HepG2 (cell line): Measurements from ENCODE around the gene GDF15. TPM values are rescaled to one million over a fixed set of nuclear protein-coding genes. Genes with fewer than 3 reads are reported as not detected.

Source experiments
- AGO2 ChIP-seq: fragments of 200-400 bp; formaldehyde crosslinking; optimal IDR thresholded peaks from 2 replicates; pipeline ENCODE3; 2017; ENCODE audit warnings: mild to moderate bottlenecking, low read depth, low read length, moderate library complexity
- ATF7 ChIP-seq, 2 experiments: fragments of 450-650 bp in 1 of 2; sonication (generic) in 1 of 2; formaldehyde crosslinking in 1 of 2; IDR thresholded peaks; 2 replicates each; pipeline versions ENCODE4 v1.4.0 to v1.6.1; 2016 to 2020; ENCODE audit warnings: antibody characterized with exemption in 1 of 2, mild to moderate bottlenecking in 1 of 2, missing genetic modification reagents in 1 of 2
- BRCA1 ChIP-seq: sonication (generic); formaldehyde crosslinking; IDR thresholded peaks from 2 replicates; pipeline ENCODE4 v1.4.0; 2020; ENCODE audit warnings: missing genetic modification reagents
- CHD2 ChIP-seq: IDR thresholded peaks from 2 replicates; pipeline ENCODE4 v1.6.1; 2011; ENCODE audit warnings: low read depth, low read length, improper control_type of control experiment
- GTF3A ChIP-seq: sonication (generic); formaldehyde crosslinking; conservative IDR thresholded peaks from 2 replicates; pipeline ENCODE4 v1.4.0; 2020; ENCODE audit warnings: mild to moderate bottlenecking, missing genetic modification reagents
- HNRNPH1 ChIP-seq: fragments of 200-400 bp; formaldehyde crosslinking; optimal IDR thresholded peaks from 2 replicates; pipeline ENCODE3; 2017; ENCODE audit warnings: mild to moderate bottlenecking, low read depth, low read length
- IKZF1 ChIP-seq: fragments of 450-650 bp; IDR thresholded peaks from 2 replicates; pipeline ENCODE4 v1.7.1; 2016
- IRX3 ChIP-seq: sonication (generic); formaldehyde crosslinking; IDR thresholded peaks from 2 replicates; pipeline ENCODE4 v1.8.1; 2023; ENCODE audit warnings: mild to moderate bottlenecking, low read depth, missing genetic modification reagents, borderline replicate concordance
- KDM6A ChIP-seq: IDR thresholded peaks from 2 replicates; pipeline ENCODE4 v1.6.1; 2016; ENCODE audit warnings: low read depth
- KLF9 ChIP-seq: IDR thresholded peaks from 2 replicates; pipeline ENCODE4 v1.6.1; 2016; ENCODE audit warnings: low read depth
- NFIC ChIP-seq: IDR thresholded peaks from 2 replicates; pipeline ENCODE4 v1.6.1; 2012; ENCODE audit warnings: mild to moderate bottlenecking, low read length, inconsistent platforms
- SKI ChIP-seq: fragments of 450-650 bp; IDR thresholded peaks from one replicate; pipeline ENCODE4 v1.6.1; 2018; ENCODE audit warnings: mild to moderate bottlenecking; ENCODE audit not compliant: partially characterized antibody
- SMARCC2 ChIP-seq: fragments of 450-650 bp; IDR thresholded peaks from 2 replicates; pipeline ENCODE4 v1.6.1; 2017; ENCODE audit warnings: antibody characterized with exemption, mild to moderate bottlenecking
- SOX13 ChIP-seq, 3 experiments: fragments of 450-650 bp in 1 of 3; sonication (generic) in 1 of 3; formaldehyde crosslinking in 1 of 3; IDR thresholded peaks in 2 of 3; conservative IDR thresholded peaks in 1 of 3; 2 replicates each; pipeline versions ENCODE4 v1.5.0 to v1.6.1; 2016 to 2020; ENCODE audit warnings: antibody characterized with exemption in 1 of 3, mild to moderate bottlenecking in 1 of 3, missing compliant biosample characterization in 1 of 3, missing genetic modification reagents in 1 of 3, moderate library complexity in 1 of 3
- SRSF9 ChIP-seq: fragments of 200-400 bp; formaldehyde crosslinking; IDR thresholded peaks from 2 replicates; pipeline ENCODE4 v1.6.1; 2018; ENCODE audit warnings: borderline replicate concordance, mild to moderate bottlenecking, low read depth, low read length; ENCODE audit not compliant: insufficient read depth, poor library complexity, severe bottlenecking
- STAG1 ChIP-seq: sonication (generic); formaldehyde crosslinking; IDR thresholded peaks from 2 replicates; pipeline ENCODE4 v1.4.0; 2020; ENCODE audit warnings: missing genetic modification reagents
- THAP11 ChIP-seq: IDR thresholded peaks from 2 replicates; pipeline ENCODE4 v1.6.1; 2016; ENCODE audit warnings: missing biosample characterization, missing genetic modification reagents
- ZIK1 ChIP-seq: sonication (generic); formaldehyde crosslinking; IDR thresholded peaks from 2 replicates; pipeline ENCODE4 v1.5.0; 2020; ENCODE audit warnings: mild to moderate bottlenecking, low read depth, missing genetic modification reagents, borderline replicate concordance
- ZNF30 ChIP-seq: sonication (generic); formaldehyde crosslinking; IDR thresholded peaks from 2 replicates; pipeline ENCODE4 v1.5.0; 2020; ENCODE audit warnings: mild to moderate bottlenecking, missing genetic modification reagents
- ZNF343 ChIP-seq: sonication (generic); formaldehyde crosslinking; IDR thresholded peaks from 2 replicates; pipeline ENCODE4 v1.4.0; 2020; ENCODE audit warnings: mild to moderate bottlenecking, missing genetic modification reagents
- ZNF354B ChIP-seq: sonication (generic); formaldehyde crosslinking; IDR thresholded peaks from 2 replicates; pipeline ENCODE4 v1.8.0; 2022; ENCODE audit warnings: mild to moderate bottlenecking, missing genetic modification reagents
- ZNF720 ChIP-seq: sonication (generic); formaldehyde crosslinking; IDR thresholded peaks from 2 replicates; pipeline ENCODE4 v1.4.0; 2020; ENCODE audit warnings: missing genetic modification reagents
- ZNF773 ChIP-seq: sonication (generic); formaldehyde crosslinking; IDR thresholded peaks from 2 replicates; pipeline ENCODE4 v1.4.0; 2020; ENCODE audit warnings: missing genetic modification reagents, borderline replicate concordance
- polyA plus RNA-seq, 8 experiments: library from polyadenylated mRNA; depleted of rRNA in 3 of 8; stranded (reverse) in 7 of 8; unstranded in 1 of 8; fragments of >200 nt; fragmentation: Illumina TruSeq in 4 of 8; extraction: Trizol in 4 of 8; gene quantifications; 2 replicates each; pipeline versions ENCODE4 v1.2.1 to v1.2.3, GENCODE V29; 2011 to 2016; ENCODE audit warnings: low read depth in 4 of 8, missing spikeins in 1 of 8, mixed read lengths in 1 of 8; ENCODE audit not compliant: insufficient read depth in 1 of 8
- total RNA-seq, 5 experiments: library from RNA; depleted of rRNA; stranded (reverse); fragments of >200 nt; fragmentation: Illumina TruSeq; extraction: Trizol; gene quantifications; 2 replicates each; pipeline ENCODE4 v1.2.3, GENCODE V29; 2016; ENCODE audit warnings: low read depth in 1 of 5
- TF ChIP-seq, protein P1 (sequence below): sonication (generic); formaldehyde crosslinking; IDR thresholded peaks from 2 replicates; pipeline ENCODE4 v1.4.0; 2020; ENCODE audit warnings: missing genetic modification reagents, mild to moderate bottlenecking, borderline replicate concordance
- TF ChIP-seq, protein P2 (sequence below): sonication (generic); formaldehyde crosslinking; IDR thresholded peaks from 2 replicates; pipeline ENCODE4 v1.8.1; 2023; ENCODE audit warnings: missing genetic modification reagents, mild to moderate bottlenecking, borderline replicate concordance
- TF ChIP-seq, protein P3 (sequence below): sonication (generic); formaldehyde crosslinking; IDR thresholded peaks from 2 replicates; pipeline ENCODE4 v1.4.0; 2020; ENCODE audit warnings: missing genetic modification reagents
- TF ChIP-seq, protein P4 (sequence below): sonication (generic); formaldehyde crosslinking; IDR thresholded peaks from 2 replicates; pipeline ENCODE4 v1.4.0; 2020; ENCODE audit warnings: mild to moderate bottlenecking, missing genetic modification reagents

The GDF15 gene
- total and polyA plus RNA-seq, 2 of the 13 experiments (the other 11 are each of a cell fraction or from before 2014, with no cell fraction given): 146 to 422 TPM

DNA sequence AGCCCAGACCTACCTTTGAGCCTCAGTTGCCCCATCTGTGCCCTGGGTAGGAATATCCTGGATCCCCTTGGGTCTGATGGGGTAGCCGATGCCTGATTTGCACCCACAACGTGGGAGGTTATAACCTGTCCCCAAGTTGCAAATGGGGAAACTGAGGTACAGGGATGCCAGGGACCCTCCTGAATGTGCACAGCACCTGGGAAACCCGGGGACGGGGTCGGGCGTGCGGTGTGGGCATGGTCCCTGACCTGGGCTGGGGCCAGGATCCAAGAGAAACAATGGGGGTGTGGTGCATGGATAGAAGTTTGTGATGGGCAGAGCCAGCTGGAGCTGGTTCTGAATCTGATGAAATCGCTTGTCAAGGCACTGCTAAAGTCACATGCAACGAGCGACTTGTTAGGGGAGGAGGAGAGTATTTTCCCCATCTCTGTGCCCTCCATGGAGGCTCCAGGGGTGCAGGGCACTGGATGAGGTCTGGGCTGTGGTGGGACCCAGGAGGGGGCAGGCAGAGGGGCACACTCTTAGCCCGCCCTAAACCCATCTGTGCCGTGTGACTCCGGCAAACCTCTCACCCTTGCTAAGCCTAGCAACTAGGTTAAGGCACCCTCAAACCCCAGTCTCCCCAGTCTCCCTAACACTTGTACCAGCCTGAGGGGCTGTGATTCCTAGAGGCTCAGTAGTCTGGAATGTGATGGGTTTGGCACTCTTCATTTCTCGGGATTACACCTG is 749 bp downstream of the GDF15 start (continued):
- TF ChIP-seq, protein P1, sequence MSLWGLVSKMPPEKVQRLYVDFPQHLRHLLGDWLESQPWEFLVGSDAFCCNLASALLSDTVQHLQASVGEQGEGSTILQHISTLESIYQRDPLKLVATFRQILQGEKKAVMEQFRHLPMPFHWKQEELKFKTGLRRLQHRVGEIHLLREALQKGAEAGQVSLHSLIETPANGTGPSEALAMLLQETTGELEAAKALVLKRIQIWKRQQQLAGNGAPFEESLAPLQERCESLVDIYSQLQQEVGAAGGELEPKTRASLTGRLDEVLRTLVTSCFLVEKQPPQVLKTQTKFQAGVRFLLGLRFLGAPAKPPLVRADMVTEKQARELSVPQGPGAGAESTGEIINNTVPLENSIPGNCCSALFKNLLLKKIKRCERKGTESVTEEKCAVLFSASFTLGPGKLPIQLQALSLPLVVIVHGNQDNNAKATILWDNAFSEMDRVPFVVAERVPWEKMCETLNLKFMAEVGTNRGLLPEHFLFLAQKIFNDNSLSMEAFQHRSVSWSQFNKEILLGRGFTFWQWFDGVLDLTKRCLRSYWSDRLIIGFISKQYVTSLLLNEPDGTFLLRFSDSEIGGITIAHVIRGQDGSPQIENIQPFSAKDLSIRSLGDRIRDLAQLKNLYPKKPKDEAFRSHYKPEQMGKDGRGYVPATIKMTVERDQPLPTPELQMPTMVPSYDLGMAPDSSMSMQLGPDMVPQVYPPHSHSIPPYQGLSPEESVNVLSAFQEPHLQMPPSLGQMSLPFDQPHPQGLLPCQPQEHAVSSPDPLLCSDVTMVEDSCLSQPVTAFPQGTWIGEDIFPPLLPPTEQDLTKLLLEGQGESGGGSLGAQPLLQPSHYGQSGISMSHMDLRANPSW (CRISPR knock-in tag): no peak
- TF ChIP-seq ZNF30: no peak
- no peak for TF ChIP-seq ATF7 (IDR thresholded peaks at IDR 0.05)
- TF ChIP-seq ATF7 (CRISPR knock-in tag; IDR thresholded peaks at IDR 0.05): 0 out of 2 replicates have a peak, but pooled peaks have one; percentile 16
- TF ChIP-seq SRSF9: no peak
- no peak for TF ChIP-seq SMARCC2
- TF ChIP-seq SKI: no peak
- TF ChIP-seq ZNF343: no peak
- TF ChIP-seq, protein P2, sequence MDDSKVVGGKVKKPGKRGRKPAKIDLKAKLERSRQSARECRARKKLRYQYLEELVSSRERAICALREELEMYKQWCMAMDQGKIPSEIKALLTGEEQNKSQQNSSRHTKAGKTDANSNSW: no peak
- TF ChIP-seq ZNF773: peak; percentile 11; the same call in 1 of the 2 replicates
- TF ChIP-seq KLF9 (CRISPR knock-in tag): no peak
- TF ChIP-seq ZIK1 (CRISPR knock-in tag): no peak
- TF ChIP-seq, protein P3, sequence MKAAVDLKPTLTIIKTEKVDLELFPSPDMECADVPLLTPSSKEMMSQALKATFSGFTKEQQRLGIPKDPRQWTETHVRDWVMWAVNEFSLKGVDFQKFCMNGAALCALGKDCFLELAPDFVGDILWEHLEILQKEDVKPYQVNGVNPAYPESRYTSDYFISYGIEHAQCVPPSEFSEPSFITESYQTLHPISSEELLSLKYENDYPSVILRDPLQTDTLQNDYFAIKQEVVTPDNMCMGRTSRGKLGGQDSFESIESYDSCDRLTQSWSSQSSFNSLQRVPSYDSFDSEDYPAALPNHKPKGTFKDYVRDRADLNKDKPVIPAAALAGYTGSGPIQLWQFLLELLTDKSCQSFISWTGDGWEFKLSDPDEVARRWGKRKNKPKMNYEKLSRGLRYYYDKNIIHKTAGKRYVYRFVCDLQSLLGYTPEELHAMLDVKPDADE (CRISPR knock-in tag): no peak
- TF ChIP-seq, protein P4, sequence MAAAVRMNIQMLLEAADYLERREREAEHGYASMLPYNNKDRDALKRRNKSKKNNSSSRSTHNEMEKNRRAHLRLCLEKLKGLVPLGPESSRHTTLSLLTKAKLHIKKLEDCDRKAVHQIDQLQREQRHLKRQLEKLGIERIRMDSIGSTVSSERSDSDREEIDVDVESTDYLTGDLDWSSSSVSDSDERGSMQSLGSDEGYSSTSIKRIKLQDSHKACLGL (CRISPR knock-in tag): no peak
- TF ChIP-seq STAG1 (CRISPR knock-in tag): no peak
- no peak for TF ChIP-seq GTF3A (CRISPR knock-in tag)
- 0 out of 2 replicates have a peak, but pooled peaks have one; percentile 50 for TF ChIP-seq ZNF354B
- no peak for TF ChIP-seq KDM6A (CRISPR knock-in tag)
- TF ChIP-seq ZNF720 (CRISPR knock-in tag): no peak
- no peak for TF ChIP-seq IKZF1
- TF ChIP-seq HNRNPH1: peak; percentile 19
- 0 out of 2 replicates have a peak, but pooled peaks have one; percentile 4 for TF ChIP-seq THAP11 (CRISPR knock-in tag)
- TF ChIP-seq AGO2: peak; percentile 87
- TF ChIP-seq SOX13 (IDR thresholded peaks at IDR 0.05): no peak
- TF ChIP-seq SOX13 (CRISPR knock-in tag; conservative IDR thresholded peaks at IDR 0.05 in 1 of 2, IDR thresholded peaks at IDR 0.05 in 1 of 2): no peak
- no peak for TF ChIP-seq CHD2
- TF ChIP-seq NFIC: no peak
- TF ChIP-seq IRX3 (CRISPR knock-in tag): peak; percentile 15; the same call in 1 of the 2 replicates
- TF ChIP-seq BRCA1: no peak; the same call in 1 of the 2 replicates
